Fibroblast of pulmonary artery (primary cell): ENCODE data around the gene ADAMTSL5.
"Not testable (repeated sequence)": the region's sequence is repeated elsewhere in the genome, so short reads cannot be mapped to it uniquely, and the experiment has no call there.

ENCODE experiments used
- DNase-seq: peaks from one replicate; pipeline ENCODE4 v3.0.0-alpha.2; 2010; ENCODE audit warnings: low read depth
- H3K4me3 ChIP-seq: replicated peaks from 2 replicates; pipeline ENCODE4 v1.5.1; 2011; ENCODE audit warnings: low read depth, mild to moderate bottlenecking, control low read depth, low read length, moderate library complexity
- TF ChIP-seq, protein P1 (sequence below): IDR thresholded peaks from 2 replicates; pipeline ENCODE4 v1.5.1; 2011; ENCODE audit warnings: mild to moderate bottlenecking, control low read depth, low read length, inconsistent platforms; ENCODE audit errors: missing control alignments

The ADAMTSL5 gene

GRCh38 chr19:1505012-1505411, 7.8 kb downstream of the ADAMTSL5 start:
- no peak for DNase-seq
- H3K4me3 ChIP-seq = no peak overlapping the region
- TF ChIP-seq, protein P1, sequence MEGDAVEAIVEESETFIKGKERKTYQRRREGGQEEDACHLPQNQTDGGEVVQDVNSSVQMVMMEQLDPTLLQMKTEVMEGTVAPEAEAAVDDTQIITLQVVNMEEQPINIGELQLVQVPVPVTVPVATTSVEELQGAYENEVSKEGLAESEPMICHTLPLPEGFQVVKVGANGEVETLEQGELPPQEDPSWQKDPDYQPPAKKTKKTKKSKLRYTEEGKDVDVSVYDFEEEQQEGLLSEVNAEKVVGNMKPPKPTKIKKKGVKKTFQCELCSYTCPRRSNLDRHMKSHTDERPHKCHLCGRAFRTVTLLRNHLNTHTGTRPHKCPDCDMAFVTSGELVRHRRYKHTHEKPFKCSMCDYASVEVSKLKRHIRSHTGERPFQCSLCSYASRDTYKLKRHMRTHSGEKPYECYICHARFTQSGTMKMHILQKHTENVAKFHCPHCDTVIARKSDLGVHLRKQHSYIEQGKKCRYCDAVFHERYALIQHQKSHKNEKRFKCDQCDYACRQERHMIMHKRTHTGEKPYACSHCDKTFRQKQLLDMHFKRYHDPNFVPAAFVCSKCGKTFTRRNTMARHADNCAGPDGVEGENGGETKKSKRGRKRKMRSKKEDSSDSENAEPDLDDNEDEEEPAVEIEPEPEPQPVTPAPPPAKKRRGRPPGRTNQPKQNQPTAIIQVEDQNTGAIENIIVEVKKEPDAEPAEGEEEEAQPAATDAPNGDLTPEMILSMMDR = no peak

DNA sequence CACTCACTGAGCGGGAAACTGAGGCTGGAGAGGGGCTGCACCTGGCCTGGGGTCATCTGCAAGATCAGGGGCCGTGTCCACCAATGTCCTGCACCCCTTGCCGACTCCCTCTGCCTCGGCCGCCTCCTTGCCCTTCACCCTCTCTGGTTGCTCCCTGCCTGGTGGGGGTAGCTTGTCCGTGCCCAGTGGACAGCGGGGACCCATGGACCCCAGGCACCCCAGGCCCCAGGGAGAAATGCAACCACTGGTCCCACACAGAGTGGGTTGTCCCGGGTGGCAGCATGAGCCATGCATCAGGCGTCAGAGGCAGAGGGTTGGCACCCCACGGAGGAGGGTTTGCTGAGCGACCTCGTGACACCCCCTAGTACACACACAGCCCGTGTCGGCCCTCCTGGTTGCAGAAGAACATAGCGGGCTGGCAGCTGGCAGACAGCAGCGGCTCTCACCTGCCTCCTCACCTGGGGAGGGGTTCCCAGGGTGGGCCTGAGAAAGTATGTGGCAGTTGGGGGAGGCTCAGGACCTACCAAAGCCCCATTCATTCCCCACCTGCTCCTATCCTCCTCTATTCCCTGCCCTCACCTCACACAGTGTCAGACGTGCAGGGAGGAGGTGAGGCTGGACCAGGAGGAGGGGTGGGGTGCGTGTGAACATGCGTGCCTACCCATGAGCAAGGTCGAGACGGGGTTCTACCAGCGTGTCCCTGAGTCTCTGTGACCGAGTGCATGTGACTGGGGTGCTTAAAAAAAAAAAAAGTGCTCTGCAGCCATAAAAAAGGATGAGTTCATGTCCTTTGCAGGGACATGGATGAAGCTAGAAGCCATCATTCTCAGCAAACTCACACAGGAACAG, 8.7 kb downstream of the ADAMTSL5 start:
- H3K4me3 ChIP-seq = no peak overlapping the region
- TF ChIP-seq, protein P1 = no peak
- no peak for DNase-seq

DNA sequence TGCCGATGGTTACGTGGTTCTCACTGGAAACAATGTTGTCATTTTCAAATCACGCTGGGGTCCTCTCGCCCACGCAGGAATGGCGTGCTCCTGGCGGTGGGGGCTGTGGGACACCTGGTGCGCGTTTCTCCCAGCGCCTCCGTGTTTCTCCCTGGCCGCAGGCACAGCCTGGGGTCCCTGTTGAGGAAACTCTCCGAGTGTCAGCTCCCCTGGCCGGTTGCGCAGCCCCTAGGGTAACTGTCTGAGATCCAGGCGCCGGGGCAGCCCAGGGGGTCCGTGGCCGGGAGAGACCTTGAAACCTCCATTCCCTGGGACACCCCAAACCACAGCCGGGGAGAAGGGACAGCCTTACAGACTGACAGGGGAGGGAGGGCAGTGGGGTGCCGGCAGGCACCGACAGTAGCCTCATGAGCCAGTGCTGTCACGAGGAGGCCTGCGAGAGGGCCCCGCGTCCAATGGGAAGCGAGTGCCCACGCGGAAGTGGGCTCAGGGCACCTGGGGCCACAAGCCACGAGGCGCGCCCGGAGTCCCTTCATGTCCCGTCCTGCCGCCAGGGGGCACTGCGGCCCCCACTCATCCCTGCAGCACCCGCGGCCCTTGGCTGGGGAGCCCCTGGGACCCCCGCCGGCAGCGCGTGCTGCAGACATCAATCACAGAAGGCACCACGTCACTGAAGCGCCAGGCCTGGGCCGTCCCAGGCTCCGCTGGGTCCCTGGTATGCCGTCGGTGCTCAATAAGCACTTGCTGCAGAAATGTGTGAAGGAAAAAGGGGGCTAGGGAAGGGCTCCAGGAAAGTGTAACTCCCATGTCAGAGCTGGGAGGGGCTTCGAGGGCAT, 9.5 kb downstream of the ADAMTSL5 start:
- DNase-seq = peak; percentile 31
- H3K4me3 ChIP-seq = no peak overlapping the region
- TF ChIP-seq, protein P1 = peak; percentile 56

DNA sequence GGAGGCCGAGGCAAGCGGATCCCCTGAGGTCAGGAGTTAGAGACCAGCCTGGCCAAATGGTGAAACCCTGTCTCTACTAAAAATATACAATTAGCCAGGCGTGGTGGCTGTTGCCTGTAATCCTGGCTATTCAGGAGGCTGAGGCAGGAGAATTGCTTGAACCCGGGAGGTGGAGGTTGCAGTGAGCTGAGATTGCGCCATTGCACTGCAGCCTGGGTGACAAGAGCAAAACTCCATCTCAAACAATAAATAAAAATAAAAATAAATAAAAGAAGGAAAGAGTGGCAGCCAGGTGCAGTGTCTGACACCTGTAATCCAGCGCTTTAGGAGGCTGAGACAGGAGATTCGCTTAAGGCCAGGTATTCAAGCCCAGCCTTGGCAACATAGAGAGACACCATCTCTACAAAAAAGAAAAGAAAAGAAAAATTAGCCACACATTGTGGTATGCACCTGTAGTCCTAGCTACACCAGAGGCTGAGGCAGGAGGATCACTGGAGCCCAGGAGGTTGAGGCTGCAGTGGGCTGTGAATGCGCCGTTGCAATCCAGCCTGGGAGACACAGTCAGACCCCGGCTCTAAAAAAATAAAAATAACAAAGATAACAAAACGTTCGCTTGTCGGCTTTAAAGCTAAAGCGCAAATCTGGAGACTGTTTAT, 10.3 kb downstream of the ADAMTSL5 start:
- no peak for DNase-seq
- no peak overlapping the region for H3K4me3 ChIP-seq
- TF ChIP-seq, protein P1 = no peak

DNA sequence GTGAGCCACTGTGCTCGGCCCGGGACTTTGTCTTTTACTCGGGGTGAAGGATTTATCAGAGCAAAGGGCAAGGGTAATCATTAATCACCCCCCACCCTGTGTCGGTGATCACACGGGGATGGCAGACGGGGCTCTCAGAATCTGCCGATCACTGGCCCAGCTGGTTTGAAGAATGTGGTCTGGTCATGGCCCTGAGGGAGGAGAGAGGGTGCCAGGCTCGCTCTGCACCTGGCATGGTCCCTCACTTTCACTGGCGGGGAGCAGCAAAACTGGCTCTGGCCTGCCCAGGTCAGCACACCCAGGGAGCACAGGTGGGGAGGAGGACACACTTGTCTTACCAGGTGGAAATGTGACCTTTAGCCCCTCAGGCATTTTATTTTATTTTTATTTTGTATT, 11.6 kb downstream of the ADAMTSL5 start:
- DNase-seq = no peak
- H3K4me3 ChIP-seq = no peak overlapping the region
- TF ChIP-seq, protein P1 = no peak

DNA sequence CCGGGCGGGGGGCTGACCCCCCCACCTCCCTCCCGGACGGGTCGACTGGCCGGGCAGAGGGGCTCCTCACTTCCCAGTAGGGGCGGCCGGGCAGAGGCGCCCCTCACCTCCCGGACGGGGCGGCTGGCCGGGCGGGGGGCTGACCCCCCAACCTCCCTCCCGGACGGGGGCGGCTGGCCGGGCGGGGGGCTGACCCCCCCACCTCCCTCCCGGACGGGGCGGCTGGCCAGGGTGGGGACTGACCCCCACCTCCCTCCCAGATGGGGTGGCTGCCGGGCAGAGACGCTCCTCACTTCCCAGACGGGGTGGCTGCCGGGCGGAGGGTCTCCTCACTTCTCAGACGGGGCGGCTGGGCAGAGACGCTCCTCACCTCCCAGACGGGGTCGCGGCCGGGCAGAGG, 13.6 kb downstream of the ADAMTSL5 start:
- H3K4me3 ChIP-seq, DNase-seq: not testable (repeated sequence)
